Tibial nerve (tissue), 4 donors: Measurements from ENCODE around the gene APP. TPM values are rescaled to one million over a fixed set of nuclear protein-coding genes. Genes with fewer than 3 reads are reported as not detected.
A peak's percentile ranks its signal among the peaks of the same experiment; 100 is the strongest.

Source experiments
- DNase-seq, 2 donors: peaks; one replicate each; pipeline ENCODE4 v3.0.0-alpha.2; 2019; ENCODE audit warnings: low spot score in 2 of 2
- H3K27ac ChIP-seq, 4 donors: fragments of 200-600 bp; sonication (generic) in 3 of 4; one replicate each; pipeline ENCODE4 v1.5.1; 2017 to 2019; ENCODE audit warnings: mild to moderate bottlenecking in 1 of 4
- H3K27me3 ChIP-seq, 2 donors: fragments of 200-600 bp; sonication (generic) in 1 of 2; one replicate each; pipeline versions ENCODE4 v1.5.1 to v1.6.0; 2017 to 2019
- H3K36me3 ChIP-seq, 3 donors: fragments of 200-600 bp; sonication (generic); one replicate each; pipeline ENCODE4 v1.5.1; 2018 to 2019
- H3K4me1 ChIP-seq, 4 donors: fragments of 200-600 bp; sonication (generic) in 3 of 4; one replicate each; pipeline ENCODE4 v1.5.1; 2017 to 2019
- H3K4me3 ChIP-seq, 4 donors: fragments of 200-600 bp; sonication (generic) in 3 of 4; one replicate each; pipeline ENCODE4 v1.5.1; 2017 to 2019; ENCODE audit warnings: mild to moderate bottlenecking in 1 of 4, moderate library complexity in 1 of 4
- H3K9me3 ChIP-seq, 4 donors: fragments of 200-600 bp; sonication (generic) in 3 of 4; one replicate each; pipeline ENCODE4 v1.5.1; 2017 to 2019
- CTCF ChIP-seq, 5 experiments: fragments of 200-600 bp in 3 of 5; fragments of 450-650 bp in 2 of 5; sonication (generic) in 3 of 5; IDR thresholded peaks; one replicate each; pipeline ENCODE4 v1.5.1; 2016 to 2019; ENCODE audit warnings: antibody characterized with exemption in 5 of 5, mild to moderate bottlenecking in 3 of 5, moderate library complexity in 2 of 5
- EP300 ChIP-seq, 2 donors: sonication (generic); formaldehyde crosslinking; IDR thresholded peaks; one replicate each; pipeline ENCODE4 v1.6.1; 2017; ENCODE audit warnings: antibody characterized with exemption in 2 of 2, mild to moderate bottlenecking in 1 of 2
- POLR2A ChIP-seq, 2 donors: fragments of 450-650 bp; IDR thresholded peaks; one replicate each; pipeline ENCODE4 v1.6.1; 2017; ENCODE audit warnings: antibody characterized with exemption in 2 of 2, mild to moderate bottlenecking in 2 of 2, moderate library complexity in 2 of 2
- WGBS, 2 donors: methylation state at CpG; one replicate each; pipeline ENCODE4 v1.1.5; 2018; 5-methylcytosine and 5-hydroxymethylcytosine counted together
- total RNA-seq, 4 donors: library from RNA; depleted of rRNA; stranded (reverse); fragments of >200 nt; gene quantifications; one replicate each; pipeline ENCODE4 v1.1.0, GENCODE V29; 2016

The APP gene
- total RNA-seq, 4 donors from 2014 or later, result 271 to 327 (median 293) TPM

- TF ChIP-seq CTCF (IDR thresholded peaks at IDR 0.05) (no peak), POLR2A (IDR thresholded peaks at IDR 0.05) (no peak), EP300 (IDR thresholded peaks at IDR 0.05) (no peak)
- DNase-seq, result no peak
- H3K9me3 ChIP-seq, result no peaks in the 10 kb centered on the region
- no peaks in the 10 kb centered on the region for H3K27me3 ChIP-seq
- H3K27ac ChIP-seq, result no peak overlapping the region
- no peak overlapping the region for H3K4me3 ChIP-seq
- peaks cover 0 to 23% (median 1%) of the 10 kb centered on the region in 4 donors for H3K4me1 ChIP-seq
- H3K36me3 ChIP-seq, result peaks cover 0 to 33% (median 0%) of the 10 kb centered on the region in 3 donors
- 82 to 89% methylated on average over 4 of the region's 4 CpGs for WGBS, 2 donors
Measured at GRCh38 chr21:25897383-25897782, 273.2 kb downstream of the APP start.

DNA sequence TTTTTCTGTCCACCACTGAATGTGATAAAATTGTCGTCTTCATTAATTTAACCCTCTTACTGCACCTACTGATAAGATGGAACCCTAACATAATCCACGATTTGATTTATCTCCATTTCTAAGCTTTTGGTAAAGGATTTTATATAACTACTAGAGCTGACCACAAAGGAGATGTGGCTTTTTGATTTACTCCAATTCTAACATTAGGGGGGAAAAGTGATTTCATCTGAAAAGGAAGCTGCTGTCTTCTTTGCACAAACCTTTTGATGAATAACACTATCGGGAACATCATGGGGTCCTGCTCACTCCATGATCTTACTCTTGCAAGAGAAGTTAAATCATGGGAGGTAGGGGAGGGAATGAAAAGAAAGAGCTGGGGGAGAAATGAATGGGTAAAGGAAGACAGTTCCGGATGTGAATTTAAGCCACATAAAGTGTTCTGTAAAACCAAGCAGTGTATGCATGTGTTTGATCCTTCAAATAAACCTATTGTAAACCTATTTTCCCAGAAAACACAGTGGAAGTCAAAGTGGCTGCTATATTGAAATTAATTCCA is 274.0 kb downstream of the APP start:
- H3K27me3 ChIP-seq, result no peaks in the 10 kb centered on the region
- H3K9me3 ChIP-seq, result no peaks in the 10 kb centered on the region
- DNase-seq, result no peak
- H3K27ac ChIP-seq, result peak overlapping the region in 1 of 4 donors; percentile 34
- TF ChIP-seq EP300 (IDR thresholded peaks at IDR 0.05) (no peak), CTCF (IDR thresholded peaks at IDR 0.05) (no peak), POLR2A (IDR thresholded peaks at IDR 0.05) (no peak)
- 63 to 70% methylated on average over 4 of the region's 4 CpGs for WGBS, 2 donors
- H3K4me1 ChIP-seq, result peaks cover 0 to 17% (median 1%) of the 10 kb centered on the region in 4 donors
- H3K36me3 ChIP-seq, result peaks cover 0 to 34% (median 0%) of the 10 kb centered on the region in 3 donors
- no peak overlapping the region for H3K4me3 ChIP-seq

- H3K27me3 ChIP-seq, result no peaks in the 10 kb centered on the region
- H3K36me3 ChIP-seq, result peaks cover 0 to 41% (median 0%) of the 10 kb centered on the region in 3 donors
- H3K4me3 ChIP-seq, result no peak overlapping the region
- 14 to 17% methylated on average over 6 of the region's 6 CpGs for WGBS, 2 donors
- H3K9me3 ChIP-seq, result no peaks in the 10 kb centered on the region
- H3K4me1 ChIP-seq, result peaks cover 0 to 16% (median 1%) of the 10 kb centered on the region in 4 donors
- H3K27ac ChIP-seq, result peak overlapping the region in 2 of 4 donors; percentile 10 to 42
- DNase-seq, result peak in 1 of 2 donors; percentile 29
- no peak for TF ChIP-seq POLR2A (IDR thresholded peaks at IDR 0.05)
- peak; percentile 46 to 73 (median 58) for TF ChIP-seq CTCF (IDR thresholded peaks at IDR 0.05)
- peak in 1 of 2 donors; percentile 40 for TF ChIP-seq EP300 (IDR thresholded peaks at IDR 0.05)
Measured at GRCh38 chr21:25895565-25896205, 274.9 kb downstream of the APP start.

DNA sequence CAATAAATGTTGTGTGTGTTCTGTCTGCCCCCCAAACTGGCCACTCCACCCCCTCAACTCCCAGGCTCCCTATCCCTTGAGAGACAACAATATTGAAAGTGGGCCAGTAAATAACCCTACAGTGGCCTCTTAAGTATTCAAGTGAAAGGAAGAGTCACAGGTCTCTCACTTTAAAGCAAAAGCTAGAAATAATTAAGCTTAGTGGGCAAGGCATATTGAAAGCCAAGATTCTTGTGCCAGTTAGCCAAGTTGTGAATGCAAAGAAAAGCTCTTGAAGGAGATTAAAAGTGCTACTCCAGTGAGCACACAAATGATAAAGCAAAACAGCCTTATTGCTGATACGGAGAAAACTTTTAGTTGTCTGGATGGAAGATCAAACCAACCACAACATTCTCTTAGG is 277.4 kb downstream of the APP start:
- TF ChIP-seq EP300 (IDR thresholded peaks at IDR 0.05) (no peak), POLR2A (IDR thresholded peaks at IDR 0.05) (no peak), CTCF (IDR thresholded peaks at IDR 0.05) (no peak)
- H3K4me1 ChIP-seq, result peaks cover 0 to 16% (median 1%) of the 10 kb centered on the region in 4 donors
- H3K4me3 ChIP-seq, result no peak overlapping the region
- WGBS, 2 donors, result 84 to 93% methylated on average over 1 of the region's 1 CpG
- peaks cover 0 to 56% (median 0%) of the 10 kb centered on the region in 3 donors for H3K36me3 ChIP-seq
- H3K27me3 ChIP-seq, result no peaks in the 10 kb centered on the region
- DNase-seq, result no peak
- H3K9me3 ChIP-seq, result no peaks in the 10 kb centered on the region
- H3K27ac ChIP-seq, result no peak overlapping the region

- Histone ChIP-seq H3K4me3 (no peak overlapping the region), H3K4me1 (peaks cover 0 to 13% (median 1%) of the 10 kb centered on the region in 4 donors), H3K36me3 (peaks cover 0 to 53% (median 0%) of the 10 kb centered on the region in 3 donors), H3K27ac (no peak overlapping the region), H3K27me3 (no peaks in the 10 kb centered on the region), H3K9me3 (no peaks in the 10 kb centered on the region)
- 90 to 96% methylated on average over 5 of the region's 5 CpGs for WGBS, 2 donors
- no peak for TF ChIP-seq POLR2A (IDR thresholded peaks at IDR 0.05)
- no peak for TF ChIP-seq EP300 (IDR thresholded peaks at IDR 0.05)
- no peak for TF ChIP-seq CTCF (IDR thresholded peaks at IDR 0.05)
- DNase-seq, result no peak
Measured at GRCh38 chr21:25891596-25891995, 279.0 kb downstream of the APP start.
